ENCODE measurements around the gene SPANXN5.
"Not testable (repeated sequence)": the region's sequence is repeated elsewhere in the genome, so short reads cannot be mapped to it uniquely, and the experiment has no call there.

SPANXN5 gene

GRCh38 chrX:52750952-52751351 is 46.3 kb downstream of the SPANXN5 start, which contains the start of gene SSX2B:
SSX2B (plus strand) TSS chrX:52751252; CDS start chrX:52752681, 1,429 bp downstream.
- not testable (repeated sequence) for H3K4me3 ChIP-seq (ENCODE audit: low read depth, low read length)

More at GRCh38 chrX:52750952-52751351, 46.3 kb downstream of the SPANXN5 start, which contains the start of gene SSX2B:
- DNase-seq (ENCODE audit: low read depth), result not testable (repeated sequence)

Data from GM12865 (cell line).